Measurements from ENCODE around the gene TUBE1. TPM values are rescaled to one million over a fixed set of nuclear protein-coding genes. Genes with fewer than 3 reads are reported as not detected.

The TUBE1 gene
- total RNA-seq, 1 experiment from 2014 or later: 30.8 TPM

- POLR2A ChIA-PET: interaction anchor here (0.6 kb wide), 1 partner anchor 50 kb away, joined by 4 read pairs; no protein-coding TSS in a partner anchor
- Mint-ChIP-seq H3K9me3 (ENCODE audit: unreplicated experiment) (no peaks in the 10 kb centered on the region), H3K4me1 (ENCODE audit: low read depth, unreplicated experiment) (no peaks in the 10 kb centered on the region), H3K4me3 (ENCODE audit: unreplicated experiment) (no peak overlapping the region), H3K27me3 (ENCODE audit: insufficient read depth, unreplicated experiment) (peaks cover 4% of the 10 kb centered on the region), H3K27ac (ENCODE audit: unreplicated experiment) (no peak overlapping the region), H3K36me3 (ENCODE audit: insufficient read depth, unreplicated experiment) (no peaks in the 10 kb centered on the region)
- TF ChIP-seq CTCF (IDR thresholded peaks at IDR 0.05; ENCODE audit: insufficient read depth in 1 of 2, low read depth in 1 of 2, low read length in 1 of 2, severe bottlenecking in 1 of 2, unreplicated experiment in 1 of 2): no peak
- H3K4me3 ChIP-seq (ENCODE audit: low read depth, low read length): no peak overlapping the region
- intact Hi-C loops (cut with micrococcal nuclease; ENCODE audit: unreplicated experiment): no loop called here
- no peaks in the 10 kb centered on the region for H3K36me3 ChIP-seq (ENCODE audit: control insufficient read depth, insufficient read depth, low read length)
- H3K9me3 ChIP-seq: no peaks in the 10 kb centered on the region
- no peaks in the 10 kb centered on the region for H3K4me1 ChIP-seq
- BruUV-seq (replicated peaks): no TSS peak
- no peak for DNase-seq
- CTCF ChIA-PET: no interaction called here
- H3K27me3 ChIP-seq (replicated peaks; ENCODE audit: control insufficient read depth, insufficient read depth, low read length): no peaks in the 10 kb centered on the region
Observed at GRCh38 chr6:112032728-112033127, 54.6 kb downstream of the TUBE1 start.

- ChIA-PET POLR2A (interaction anchor here (0.6 kb wide), 1 partner anchor 51 kb away, joined by 4 read pairs; no protein-coding TSS in a partner anchor), CTCF (no interaction called here)
- peaks cover 4% of the 10 kb centered on the region for H3K27me3 Mint-ChIP-seq (ENCODE audit: insufficient read depth, unreplicated experiment)
- no peak overlapping the region for H3K27ac Mint-ChIP-seq (ENCODE audit: unreplicated experiment)
- Histone ChIP-seq H3K27me3 (replicated peaks; ENCODE audit: control insufficient read depth, insufficient read depth, low read length) (no peaks in the 10 kb centered on the region), H3K4me1 (no peaks in the 10 kb centered on the region), H3K4me3 (ENCODE audit: low read depth, low read length) (no peak overlapping the region), H3K9me3 (no peaks in the 10 kb centered on the region), H3K36me3 (ENCODE audit: control insufficient read depth, insufficient read depth, low read length) (no peaks in the 10 kb centered on the region)
- no peaks in the 10 kb centered on the region for H3K4me1 Mint-ChIP-seq (ENCODE audit: low read depth, unreplicated experiment)
- H3K36me3 Mint-ChIP-seq (ENCODE audit: insufficient read depth, unreplicated experiment): no peaks in the 10 kb centered on the region
- no peak for DNase-seq
- H3K4me3 Mint-ChIP-seq (ENCODE audit: unreplicated experiment): no peak overlapping the region
- no peak for TF ChIP-seq CTCF (IDR thresholded peaks at IDR 0.05; ENCODE audit: insufficient read depth in 1 of 2, low read depth in 1 of 2, low read length in 1 of 2, severe bottlenecking in 1 of 2, unreplicated experiment in 1 of 2)
- intact Hi-C loops (cut with micrococcal nuclease; ENCODE audit: unreplicated experiment): no loop called here
- no peaks in the 10 kb centered on the region for H3K9me3 Mint-ChIP-seq (ENCODE audit: unreplicated experiment)
- no TSS peak for BruUV-seq (replicated peaks)
Observed at GRCh38 chr6:112031960-112032359, 55.3 kb downstream of the TUBE1 start.

GRCh38 chr6:112030961-112031660 is 56.2 kb downstream of the TUBE1 start:
- no TSS peak for BruUV-seq (replicated peaks)
- Histone ChIP-seq H3K27me3 (replicated peaks; ENCODE audit: control insufficient read depth, insufficient read depth, low read length) (no peaks in the 10 kb centered on the region), H3K4me1 (no peaks in the 10 kb centered on the region), H3K36me3 (ENCODE audit: control insufficient read depth, insufficient read depth, low read length) (no peaks in the 10 kb centered on the region), H3K4me3 (ENCODE audit: low read depth, low read length) (no peak overlapping the region), H3K9me3 (no peaks in the 10 kb centered on the region)
- ChIA-PET POLR2A (no interaction called here), CTCF (no interaction called here)
- no peaks in the 10 kb centered on the region for H3K4me1 Mint-ChIP-seq (ENCODE audit: low read depth, unreplicated experiment)
- H3K9me3 Mint-ChIP-seq (ENCODE audit: unreplicated experiment): no peaks in the 10 kb centered on the region
- no peak overlapping the region for H3K4me3 Mint-ChIP-seq (ENCODE audit: unreplicated experiment)
- no peaks in the 10 kb centered on the region for H3K36me3 Mint-ChIP-seq (ENCODE audit: insufficient read depth, unreplicated experiment)
- TF ChIP-seq CTCF (IDR thresholded peaks at IDR 0.05; ENCODE audit: insufficient read depth in 1 of 2, low read depth in 1 of 2, low read length in 1 of 2, severe bottlenecking in 1 of 2, unreplicated experiment in 1 of 2): no peak
- intact Hi-C loops (cut with micrococcal nuclease; ENCODE audit: unreplicated experiment): no loop called here
- no peak for DNase-seq
- peaks cover 4% of the 10 kb centered on the region for H3K27me3 Mint-ChIP-seq (ENCODE audit: insufficient read depth, unreplicated experiment)
- no peak overlapping the region for H3K27ac Mint-ChIP-seq (ENCODE audit: unreplicated experiment)

Measured in Caco-2 (cell line).